DOHH2 (cell line): Measurements from ENCODE around the gene TTC28.
"Not testable (repeated sequence)": the region's sequence is repeated elsewhere in the genome, so short reads cannot be mapped to it uniquely, and the experiment has no call there.

Source experiments
- CTCF ChIP-seq: fragments of 200-600 bp; sonication (generic); IDR thresholded peaks from one replicate; pipeline ENCODE4 v1.5.1; 2014; ENCODE audit warnings: antibody characterized with exemption, mild to moderate bottlenecking, low read depth, low read length; ENCODE audit not compliant: poor library complexity, severe bottlenecking
- EZH2phosphoT487 ChIP-seq: fragments of 200-600 bp; sonication (generic); IDR thresholded peaks from 2 replicates; pipeline ENCODE4 v1.6.1; 2017; ENCODE audit warnings: borderline replicate concordance, mild to moderate bottlenecking, antibody characterized with exemption, low read length, moderate library complexity, mixed read lengths

DNA sequence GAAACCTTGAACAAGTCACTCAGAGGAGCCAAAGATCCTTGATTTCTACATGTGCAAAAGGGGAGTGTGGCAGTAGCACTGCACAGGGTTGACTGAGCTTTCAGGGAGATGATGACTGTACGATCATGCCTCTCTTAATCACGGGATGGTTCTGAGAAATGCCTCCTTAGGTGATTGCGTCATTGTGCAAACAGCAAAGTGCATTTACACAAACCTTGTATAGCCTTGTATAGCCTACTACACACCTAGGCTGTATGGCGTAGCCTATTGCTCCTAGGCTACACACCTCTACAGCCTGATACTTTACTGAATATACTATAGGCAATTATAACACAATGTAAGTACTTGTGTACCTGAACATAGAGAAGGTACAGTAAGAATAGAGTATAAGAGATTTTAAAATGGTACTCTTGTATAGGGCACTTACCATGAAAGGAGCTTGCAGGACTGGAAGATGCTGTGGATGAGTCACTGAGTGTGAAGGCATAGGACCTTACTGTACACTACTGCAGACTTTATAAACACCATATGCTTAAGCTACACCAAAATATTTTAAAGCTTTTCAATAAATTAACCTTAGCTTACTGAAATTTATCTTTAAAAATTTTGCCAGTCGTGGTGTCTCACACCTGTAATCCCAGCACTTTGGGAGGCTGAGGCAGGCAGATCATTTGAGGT lies 1.3 kb upstream of the TTC28 start:
- not testable (repeated sequence) for TF ChIP-seq CTCF, EZH2phosphoT487
